IMR-90 (cell line): ENCODE measurements around the gene SYT6. TPM values are rescaled to one million over a fixed set of nuclear protein-coding genes. Genes with fewer than 3 reads are reported as not detected.
"Not testable (repeated sequence)": the region's sequence is repeated elsewhere in the genome, so short reads cannot be mapped to it uniquely, and the experiment has no call there.

ENCODE experiments used
- ATAC-seq: fragments of 200-7000 bp; cut with Tn5 transposase; 2 replicates; pipeline ENCODE4 v1.9.1; 2020; ENCODE audit warnings: low read depth, mild to moderate bottlenecking, moderate library complexity
- BruUV-seq: library from RNA; stranded (reverse); fragments of 400-500 nt; replicated peaks from 2 replicates; lab custom pipeline; 2021; lab: Mats Ljungman, UMichigan
- CTCF ChIA-PET: fragments of 300-600 bp; formaldehyde crosslinking; extraction: SDS; loops from one replicate; lab custom pipeline; 2021; ENCODE audit warnings: antibody characterized with exemption; lab: Yijun Ruan, JAX
- POLR2A ChIA-PET: fragments of 300-600 bp; sonication (Branson Sonifier 250); formaldehyde crosslinking; loops from one replicate; lab custom pipeline; 2022; ENCODE audit warnings: antibody characterized with exemption; ENCODE audit not compliant: unreplicated experiment; lab: Charles Lee
- DNase-seq: peaks from one replicate; pipeline ENCODE4 v3.0.0; 2013
- H2AFZ ChIP-seq: replicated peaks from 2 replicates; pipeline ENCODE3; 2013; ENCODE audit warnings: low read length, mild to moderate bottlenecking; ENCODE audit not compliant: poor library complexity
- H2AK5ac ChIP-seq: 2 replicates; pipeline ENCODE4 v1.6.1; 2013; ENCODE audit warnings: low read depth, low read length, inconsistent platforms
- H2AK9ac ChIP-seq: replicated peaks from 2 replicates; pipeline ENCODE3; 2013; ENCODE audit warnings: mild to moderate bottlenecking, low read depth, low read length, moderate library complexity; ENCODE audit not compliant: poor library complexity
- H2BK120ac ChIP-seq: 2 replicates; pipeline ENCODE4 v1.6.1; 2013; ENCODE audit warnings: low read depth, low read length, inconsistent platforms
- H2BK15ac ChIP-seq: 3 replicates; pipeline ENCODE4 v1.6.1; 2013; ENCODE audit warnings: low read depth, low read length, inconsistent platforms
- H2BK20ac ChIP-seq: 2 replicates; pipeline ENCODE4 v1.6.1; 2013; ENCODE audit warnings: low read depth, mild to moderate bottlenecking, inconsistent platforms, low read length, moderate library complexity
- H2BK5ac ChIP-seq: 2 replicates; pipeline ENCODE4 v1.6.1; 2013; ENCODE audit warnings: mild to moderate bottlenecking, low read depth, low read length, inconsistent platforms; ENCODE audit not compliant: poor library complexity, severe bottlenecking
- H3K14ac ChIP-seq: replicated peaks from 2 replicates; pipeline ENCODE4 v1.6.1; 2013; ENCODE audit warnings: low read depth, low read length, inconsistent platforms
- H3K18ac ChIP-seq: 2 replicates; pipeline ENCODE4 v1.6.1; 2013; ENCODE audit warnings: low read depth, low read length, control low read depth
- H3K23ac ChIP-seq: 2 replicates; pipeline ENCODE4 v1.6.1; 2013; ENCODE audit warnings: low read depth, low read length, inconsistent platforms
- H3K27ac ChIP-seq: 2 replicates; pipeline ENCODE4 v1.5.1; 2013; ENCODE audit warnings: mild to moderate bottlenecking, control low read depth, low read length; ENCODE audit not compliant: insufficient read depth
- H3K27me3 ChIP-seq: 2 replicates; pipeline ENCODE4 v1.6.1; 2013; ENCODE audit warnings: low read length; ENCODE audit not compliant: control insufficient read depth, insufficient read depth
- H3K36me3 ChIP-seq: 2 replicates; pipeline ENCODE4 v1.6.1; 2013; ENCODE audit warnings: low read length, mixed read lengths; ENCODE audit not compliant: control insufficient read depth, insufficient read depth
- H3K4ac ChIP-seq: 2 replicates; pipeline ENCODE4 v1.6.1; 2013; ENCODE audit warnings: low read depth, low read length, inconsistent platforms
- H3K4me1 ChIP-seq: 2 replicates; pipeline ENCODE4 v1.6.1; 2013; ENCODE audit warnings: low read length, mixed read lengths; ENCODE audit not compliant: control insufficient read depth, insufficient read depth
- H3K4me2 ChIP-seq: 2 replicates; pipeline ENCODE4 v1.6.1; 2013; ENCODE audit warnings: low read depth, mild to moderate bottlenecking, control low read depth, low read length, moderate library complexity
- H3K4me3 ChIP-seq: 2 replicates; pipeline ENCODE4 v1.5.1; 2013; ENCODE audit warnings: low read depth, mild to moderate bottlenecking, control low read depth, low read length, moderate library complexity; ENCODE audit not compliant: insufficient read depth
- H3K56ac ChIP-seq: 2 replicates; pipeline ENCODE4 v1.6.1; 2013; ENCODE audit warnings: low read length, inconsistent platforms; ENCODE audit not compliant: insufficient read depth; ENCODE audit errors: extremely low read depth
- H3K79me1 ChIP-seq, 2 experiments: 2 replicates each; pipeline ENCODE4 v1.6.1; 2013; ENCODE audit warnings: low read length in 2 of 2, inconsistent platforms in 1 of 2, low read depth in 1 of 2
- H3K9ac ChIP-seq: 2 replicates; pipeline ENCODE4 v1.6.1; 2013; ENCODE audit warnings: low read depth, low read length, control low read depth
- H3K9me1 ChIP-seq: 2 replicates; pipeline ENCODE4 v1.6.1; 2013; ENCODE audit warnings: low read length, inconsistent platforms; ENCODE audit not compliant: insufficient read depth
- H3K9me3 ChIP-seq: 2 replicates; pipeline ENCODE4 v1.6.1; 2013; ENCODE audit warnings: low read length; ENCODE audit not compliant: control insufficient read depth, insufficient read depth
- H4K20me1 ChIP-seq: 2 replicates; pipeline ENCODE4 v1.6.1; 2013; ENCODE audit warnings: low read length, inconsistent platforms; ENCODE audit not compliant: insufficient read depth
- H4K5ac ChIP-seq: 2 replicates; pipeline ENCODE4 v1.6.1; 2013; ENCODE audit warnings: mild to moderate bottlenecking, low read depth, low read length, control low read depth
- H4K8ac ChIP-seq, 2 experiments: 2 replicates each; pipeline ENCODE4 v1.6.1; 2013; ENCODE audit warnings: low read depth in 2 of 2, low read length in 2 of 2, control low read depth in 1 of 2, inconsistent platforms in 1 of 2
- H4K91ac ChIP-seq: 2 replicates; pipeline ENCODE4 v1.6.1; 2013; ENCODE audit warnings: low read depth, low read length, inconsistent platforms; ENCODE audit not compliant: insufficient read depth
- WGBS, 2 experiments: methylation state at CpG; one replicate each; pipeline versions ENCODE4 v1.1.5 to v1.1.7; 2013; ENCODE audit warnings: missing lambda C conversion rate in 2 of 2; ENCODE audit not compliant: insufficient read length in 1 of 2; ENCODE audit errors: extremely low coverage in 2 of 2; 5-methylcytosine and 5-hydroxymethylcytosine counted together
- dilution Hi-C: fragments of 300-500 bp; cut with HindIII; formaldehyde crosslinking; loops from one replicate; pipeline ENCODE4 v1.14.3; 2018; ENCODE audit warnings: low sequenced_read_pairs; ENCODE audit not compliant: unreplicated experiment
- in situ Hi-C: fragments of 300-500 bp; cut with MboI; formaldehyde crosslinking; loops from 3 replicates; pipeline ENCODE4 v1.14.3; 2019; ENCODE audit warnings: low sequenced_read_pairs, inconsistent platforms, mixed read lengths
- intact Hi-C: fragments of 100-400 bp; cut with micrococcal nuclease; formaldehyde crosslinking; loops from 2 replicates; pipeline ENCODE4 v1.10.0; 2022
- polyA plus RNA-seq, 3 experiments: library from polyadenylated mRNA; depleted of rRNA; stranded (reverse); fragments of >200 nt; gene quantifications; 2 replicates each; pipeline ENCODE4 v1.2.3, GENCODE V29; 2012; ENCODE audit warnings: low replicate concordance in 1 of 3
- total RNA-seq: library from RNA; depleted of rRNA; stranded (reverse); fragments of >200 nt; gene quantifications from 2 replicates; pipeline ENCODE4 v1.2.3, GENCODE V29; 2012

SYT6 gene
- total and polyA plus RNA-seq, 2 of the 4 experiments (the other 2 are of a cell fraction), result not detected

DNA sequence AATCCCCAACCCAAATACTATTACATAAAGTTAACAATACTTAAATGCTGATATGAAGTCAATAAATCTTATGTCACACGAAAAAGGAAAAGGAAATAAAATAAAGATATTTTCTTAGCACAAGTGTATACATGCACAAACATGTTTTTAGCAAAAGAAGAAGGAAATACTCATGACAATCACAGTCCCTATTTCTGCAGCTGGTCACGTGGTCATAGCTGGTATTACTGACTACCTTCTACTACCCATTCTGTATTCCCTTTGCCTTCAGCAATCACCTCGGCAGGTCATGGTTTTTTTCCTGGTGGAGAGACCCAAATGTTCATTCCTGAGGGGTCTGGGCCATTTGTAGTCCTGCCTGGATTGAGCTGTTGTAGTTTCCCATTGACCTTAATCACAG lies 88.0 kb downstream of the SYT6 start:
- no CpG with 5 or more reads among the region's 3 CpGs for WGBS, 2 experiments
- intact Hi-C loops, result not testable (repeated sequence)

More for the DNA sequence above, 88.0 kb downstream of the SYT6 start:
- dilution Hi-C loops, H4K20me1 ChIP-seq, H4K8ac ChIP-seq, POLR2A ChIA-PET, H3K27me3 ChIP-seq, H4K91ac ChIP-seq, H3K9me1 ChIP-seq, H3K9me3 ChIP-seq, H2BK15ac ChIP-seq, H4K5ac ChIP-seq, H3K79me1 ChIP-seq, H3K4me2 ChIP-seq, H3K4ac ChIP-seq, H2BK120ac ChIP-seq, H3K18ac ChIP-seq, H3K27ac ChIP-seq, H2BK20ac ChIP-seq, H2BK5ac ChIP-seq, H3K4me1 ChIP-seq, H3K4me3 ChIP-seq, H3K9ac ChIP-seq, in situ Hi-C loops, H3K14ac ChIP-seq, CTCF ChIA-PET, H2AFZ ChIP-seq, H2AK9ac ChIP-seq, H3K23ac ChIP-seq, BruUV-seq, H3K56ac ChIP-seq, ATAC-seq, DNase-seq, H3K36me3 ChIP-seq, H2AK5ac ChIP-seq: not testable (repeated sequence)
